Dedifferentiated amniotic fluid mesenchymal stem cell (primary cell): ENCODE measurements around the gene RIC3.
A peak's percentile ranks its signal among the peaks of the same experiment; 100 is the strongest.

Experiments
- DNase-seq: peaks from one replicate; pipeline ENCODE4 v3.0.0-alpha.2; 2016; ENCODE audit errors: extremely low spot score

RIC3 gene

GRCh38 chr11:8168485-8169257 lies at the start of gene RIC3:
TSS of gene RIC3 (minus strand) at chr11:8169025. CDS start at chr11:8168989, 36 bp downstream.
- no peak for DNase-seq

GRCh38 chr11:8218409-8218808 lies 49.6 kb upstream of the RIC3 start:
- no peak for DNase-seq

GRCh38 chr11:8217926-8218325 lies 49.1 kb upstream of the RIC3 start:
- DNase-seq = no peak

GRCh38 chr11:8217136-8217535 lies 48.3 kb upstream of the RIC3 start:
- DNase-seq = no peak

- DNase-seq = no peak
Observed at GRCh38 chr11:8213376-8213775, 44.6 kb upstream of the RIC3 start.

GRCh38 chr11:8209208-8209807 lies 40.5 kb upstream of the RIC3 start:
- DNase-seq = no peak

GRCh38 chr11:8207080-8208000 lies 38.5 kb upstream of the RIC3 start:
- DNase-seq = no peak

GRCh38 chr11:8206251-8207079 lies 37.6 kb upstream of the RIC3 start:
- no peak for DNase-seq

GRCh38 chr11:8205566-8205965 lies 36.7 kb upstream of the RIC3 start:
- no peak for DNase-seq

- DNase-seq = no peak
Observed at GRCh38 chr11:8204596-8204995, 35.8 kb upstream of the RIC3 start.

GRCh38 chr11:8204025-8204424 lies 35.2 kb upstream of the RIC3 start:
- DNase-seq = no peak

- DNase-seq = no peak
Observed at GRCh38 chr11:8203414-8203715, 34.5 kb upstream of the RIC3 start.

- no peak for DNase-seq
Observed at GRCh38 chr11:8202516-8203413, 33.9 kb upstream of the RIC3 start.

GRCh38 chr11:8201644-8202365 lies 33.0 kb upstream of the RIC3 start:
- no peak for DNase-seq

GRCh38 chr11:8199676-8200075 lies 30.9 kb upstream of the RIC3 start:
- no peak for DNase-seq

- DNase-seq = no peak
Observed at GRCh38 chr11:8196749-8197148, 27.9 kb upstream of the RIC3 start.

GRCh38 chr11:8194956-8195355 lies 26.1 kb upstream of the RIC3 start:
- no peak for DNase-seq

- DNase-seq = no peak
Observed at GRCh38 chr11:8192896-8193209, 24.0 kb upstream of the RIC3 start.

- peak; percentile 60 for DNase-seq
Observed at GRCh38 chr11:8192016-8192895, 23.4 kb upstream of the RIC3 start.
